Right forelimb (tissue), 1 donor: ENCODE measurements around the gene RNASEH2A.
A peak's percentile ranks its signal among the peaks of the same experiment; 100 is the strongest.

Experiments used
- DNase-seq: peaks from one replicate; pipeline ENCODE4 v3.0.0-alpha.2; 2018

RNASEH2A gene

GRCh38 chr19:12783291-12783848, 23.0 kb upstream of the RNASEH2A start:
- DNase-seq: no peak

- no peak for DNase-seq
These were observed 22.5 kb upstream of the RNASEH2A start for GRCh38 chr19:12783849-12784393.

- DNase-seq: no peak
These were observed 22.0 kb upstream of the RNASEH2A start for GRCh38 chr19:12784394-12784870.

GRCh38 chr19:12784871-12785430, 21.4 kb upstream of the RNASEH2A start:
- no peak for DNase-seq

GRCh38 chr19:12785431-12786031, 20.9 kb upstream of the RNASEH2A start:
- no peak for DNase-seq

GRCh38 chr19:12786141-12786870, 20.1 kb upstream of the RNASEH2A start:
- no peak for DNase-seq

- no peak for DNase-seq
These were observed 19.4 kb upstream of the RNASEH2A start for GRCh38 chr19:12786952-12787351.

GRCh38 chr19:12787458-12787857, 18.9 kb upstream of the RNASEH2A start:
- DNase-seq: no peak

- no peak for DNase-seq
These were observed 18.2 kb upstream of the RNASEH2A start for GRCh38 chr19:12788042-12788681.

- DNase-seq: peak; percentile 85
These were observed 17.7 kb upstream of the RNASEH2A start for GRCh38 chr19:12788682-12789097.

GRCh38 chr19:12789098-12789903, 17.1 kb upstream of the RNASEH2A start:
- peak; percentile 48 for DNase-seq

GRCh38 chr19:12789904-12790619, 16.3 kb upstream of the RNASEH2A start:
- DNase-seq: peak; percentile 95

GRCh38 chr19:12790628-12791344, 15.6 kb upstream of the RNASEH2A start:
- no peak for DNase-seq

GRCh38 chr19:12791345-12792050, 14.9 kb upstream of the RNASEH2A start, which contains the start of gene JUNB:
Gene JUNB (plus strand): TSS chr19:12791486. CDS start chr19:12791772, 286 bp downstream.
- DNase-seq: peak; percentile 98

GRCh38 chr19:12792051-12792852, 14.1 kb upstream of the RNASEH2A start:
- DNase-seq: peak; percentile 81

GRCh38 chr19:12792853-12793289, 13.5 kb upstream of the RNASEH2A start:
- no peak for DNase-seq

- peak; percentile 96 for DNase-seq
These were observed 12.8 kb upstream of the RNASEH2A start for GRCh38 chr19:12793290-12794195.
